OCI-LY1 (cell line): Measurements from ENCODE around the gene SLC39A13.

Experiments
- EZH2 ChIP-seq: fragments of 200-600 bp; sonication (generic), shearing (Covaris generic); IDR thresholded peaks from 2 replicates; pipeline ENCODE4 v1.8.0; 2017; ENCODE audit warnings: borderline replicate concordance, mixed run types, mild to moderate bottlenecking, antibody characterized with exemption, low read length, moderate library complexity, mixed read lengths
- TF ChIP-seq, protein P1 (sequence below): fragments of 200-600 bp; sonication (generic), shearing (Covaris generic); IDR thresholded peaks from 2 replicates; pipeline ENCODE4 v1.5.1; 2017; ENCODE audit warnings: mild to moderate bottlenecking, antibody characterized with exemption, low read length, moderate library complexity, mixed read lengths

DNA sequence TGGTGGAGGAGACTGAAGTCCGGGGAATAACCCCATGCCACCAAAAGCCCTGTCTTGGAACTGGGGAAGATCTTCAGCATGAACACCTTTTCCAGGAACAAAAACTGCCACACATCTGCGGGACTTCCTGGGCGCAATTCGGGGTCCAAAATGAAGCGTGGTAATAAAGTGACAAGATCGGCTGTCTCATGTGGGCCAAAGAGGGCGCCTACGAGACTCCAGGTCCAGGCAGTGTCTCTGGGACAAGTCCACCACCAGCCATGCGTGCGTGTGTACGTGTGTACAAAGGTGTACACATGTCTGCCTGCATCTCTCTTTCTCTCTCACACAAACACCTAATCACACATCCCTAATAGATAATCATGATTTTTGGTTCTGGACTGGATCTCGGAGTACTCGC is 47.0 kb upstream of the SLC39A13 start:
- TF ChIP-seq, protein P1, sequence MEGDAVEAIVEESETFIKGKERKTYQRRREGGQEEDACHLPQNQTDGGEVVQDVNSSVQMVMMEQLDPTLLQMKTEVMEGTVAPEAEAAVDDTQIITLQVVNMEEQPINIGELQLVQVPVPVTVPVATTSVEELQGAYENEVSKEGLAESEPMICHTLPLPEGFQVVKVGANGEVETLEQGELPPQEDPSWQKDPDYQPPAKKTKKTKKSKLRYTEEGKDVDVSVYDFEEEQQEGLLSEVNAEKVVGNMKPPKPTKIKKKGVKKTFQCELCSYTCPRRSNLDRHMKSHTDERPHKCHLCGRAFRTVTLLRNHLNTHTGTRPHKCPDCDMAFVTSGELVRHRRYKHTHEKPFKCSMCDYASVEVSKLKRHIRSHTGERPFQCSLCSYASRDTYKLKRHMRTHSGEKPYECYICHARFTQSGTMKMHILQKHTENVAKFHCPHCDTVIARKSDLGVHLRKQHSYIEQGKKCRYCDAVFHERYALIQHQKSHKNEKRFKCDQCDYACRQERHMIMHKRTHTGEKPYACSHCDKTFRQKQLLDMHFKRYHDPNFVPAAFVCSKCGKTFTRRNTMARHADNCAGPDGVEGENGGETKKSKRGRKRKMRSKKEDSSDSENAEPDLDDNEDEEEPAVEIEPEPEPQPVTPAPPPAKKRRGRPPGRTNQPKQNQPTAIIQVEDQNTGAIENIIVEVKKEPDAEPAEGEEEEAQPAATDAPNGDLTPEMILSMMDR, result no peak
- TF ChIP-seq EZH2, result no peak
